ENCODE results near the gene HES4.
"Not testable (repeated sequence)": the region's sequence is repeated elsewhere in the genome, so short reads cannot be mapped to it uniquely, and the experiment has no call there.

GRCh38 chr1:994546-994945 is 5.4 kb downstream of the HES4 start:
- not testable (repeated sequence) for TF ChIP-seq CTCF (IDR thresholded peaks at IDR 0.05 in 2 of 3, conservative IDR thresholded peaks at IDR 0.05 in 1 of 3; ENCODE audit: control insufficient read depth in 2 of 3, extremely low read depth in 1 of 3, insufficient read depth in 1 of 3, low read depth in 3 of 3, low read length in 3 of 3); POLR2A (IDR thresholded peaks at IDR 0.05; ENCODE audit: low read depth, low read length); BCL11A (IDR thresholded peaks at IDR 0.05; ENCODE audit: low read depth, low read length); BRCA1 (IDR thresholded peaks at IDR 0.05; ENCODE audit: low read depth, low read length); RAD21 (IDR thresholded peaks at IDR 0.05; ENCODE audit: insufficient read depth, low read depth, low read length); REST (IDR thresholded peaks at IDR 0.05; ENCODE audit: low read depth, low read length); EZH2 (IDR thresholded peaks at IDR 0.05; ENCODE audit: borderline replicate concordance, control insufficient read depth, low read depth, low read length); YBX1 (IDR thresholded peaks at IDR 0.05); JUND (IDR thresholded peaks at IDR 0.05; ENCODE audit: low read depth, low read length); POLR2AphosphoS2 (IDR thresholded peaks at IDR 0.05; ENCODE audit: low read depth, low read length); ZNF274 (IDR thresholded peaks at IDR 0.05; ENCODE audit: insufficient read depth, insufficient read length)

Data from GM12878 (cell line).